Stimulated activated CD8-positive, alpha-beta memory T cell treated with anti-CD3 and anti-CD28 coated beads, Interleukin-15, amount 100 ng/mL, for 24 hours (primary cell): ENCODE data around the gene SNAI3.

ENCODE experiments used
- DNase-seq: peaks from one replicate; pipeline ENCODE4 v3.0.0-alpha.2; 2020; ENCODE audit warnings: low read depth

Gene SNAI3

GRCh38 chr16:88721815-88722755 is 35.8 kb upstream of the SNAI3 start:
- DNase-seq, result no peak

GRCh38 chr16:88721236-88721635 is 34.9 kb upstream of the SNAI3 start:
- no peak for DNase-seq

- DNase-seq, result no peak
Measured at GRCh38 chr16:88720396-88720970, 34.2 kb upstream of the SNAI3 start.

- no peak for DNase-seq
Measured at GRCh38 chr16:88719933-88720296, 33.6 kb upstream of the SNAI3 start.

GRCh38 chr16:88719267-88719932 is 33.1 kb upstream of the SNAI3 start:
- no peak for DNase-seq

- DNase-seq, result no peak
Measured at GRCh38 chr16:88718178-88718577, 31.9 kb upstream of the SNAI3 start.

GRCh38 chr16:88716601-88717001 is 30.3 kb upstream of the SNAI3 start:
- DNase-seq, result no peak

GRCh38 chr16:88716201-88716600 is 29.9 kb upstream of the SNAI3 start:
- DNase-seq, result no peak

GRCh38 chr16:88715312-88716190 is 29.2 kb upstream of the SNAI3 start:
- DNase-seq, result no peak

- DNase-seq, result no peak
Measured at GRCh38 chr16:88714420-88715302, 28.4 kb upstream of the SNAI3 start.

- DNase-seq, result no peak
Measured at GRCh38 chr16:88713568-88714419, 27.5 kb upstream of the SNAI3 start.

GRCh38 chr16:88713054-88713453 is 26.7 kb upstream of the SNAI3 start:
- no peak for DNase-seq

GRCh38 chr16:88712362-88712979 is 26.2 kb upstream of the SNAI3 start:
- DNase-seq, result no peak

GRCh38 chr16:88711750-88712340 is 25.5 kb upstream of the SNAI3 start:
- DNase-seq, result no peak

- DNase-seq, result no peak
Measured at GRCh38 chr16:88710556-88710955, 24.2 kb upstream of the SNAI3 start.

GRCh38 chr16:88706965-88707826 is 20.9 kb upstream of the SNAI3 start:
- DNase-seq, result no peak

- DNase-seq, result peak; percentile 97
Measured at GRCh38 chr16:88706229-88706964, 20.1 kb upstream of the SNAI3 start, which contains the start of the genes CTU2 and RNF166. Gene CTU2 (plus strand): TSS chr16:88706503. CDS start chr16:88706531, 28 bp downstream. Gene RNF166 (minus strand): TSS chr16:88706408. CDS start chr16:88706325, 83 bp downstream.
